Stimulated activated CD4-positive, alpha-beta T cell treated with anti-CD3 and anti-CD28 coated beads, Interleukin-1b, Interleukin-23, amount 100 ng/mL, for 4 hours (primary cell): ENCODE data around the gene FAF2.

Experiments
- DNase-seq, 2 donors: peaks; one replicate each; pipeline ENCODE4 v3.0.0-alpha.2; 2020; ENCODE audit warnings: low read depth in 2 of 2

Gene FAF2

GRCh38 chr5:176501333-176501732 is 53.1 kb downstream of the FAF2 start:
- no peak for DNase-seq

DNA sequence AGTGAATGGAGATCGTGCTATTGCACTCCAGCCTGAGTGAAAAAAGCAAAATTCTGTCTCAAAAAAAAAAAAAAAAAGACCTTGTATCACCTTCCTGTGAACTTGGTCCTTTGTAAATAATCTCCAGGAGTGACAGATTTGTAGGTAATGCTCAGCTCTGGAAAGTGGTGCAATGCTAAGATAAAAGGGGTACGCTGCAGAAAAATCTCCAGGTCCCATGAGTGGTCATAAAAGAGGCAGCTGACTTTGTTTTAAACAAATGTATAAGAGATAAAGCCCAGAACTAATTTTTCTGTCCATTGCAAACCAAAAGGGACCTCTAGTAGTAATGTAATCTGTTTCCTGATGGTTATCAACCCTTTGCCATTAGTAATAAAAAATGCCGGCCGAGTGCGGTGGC is 55.3 kb downstream of the FAF2 start:
- DNase-seq: no peak

DNA sequence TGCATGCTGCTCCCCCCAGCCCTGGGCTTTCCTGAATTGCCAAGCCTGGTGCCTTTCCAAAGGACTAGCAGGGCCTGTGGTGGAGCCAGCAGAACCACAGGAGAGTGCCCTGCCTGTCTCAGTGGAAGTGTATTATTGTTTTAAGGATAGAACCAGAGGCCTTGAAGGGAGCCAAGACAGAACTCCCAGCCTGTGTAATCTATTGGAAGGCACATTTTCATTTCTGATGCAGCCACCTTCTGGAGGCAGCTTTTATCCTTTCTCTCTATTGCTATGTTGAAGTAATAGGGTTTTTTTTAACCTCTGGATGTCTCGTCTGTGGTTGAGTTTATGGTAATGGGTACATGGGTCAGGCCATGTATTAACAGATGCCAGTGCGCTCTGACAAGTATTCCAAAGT is 59.7 kb downstream of the FAF2 start:
- DNase-seq: no peak

DNA sequence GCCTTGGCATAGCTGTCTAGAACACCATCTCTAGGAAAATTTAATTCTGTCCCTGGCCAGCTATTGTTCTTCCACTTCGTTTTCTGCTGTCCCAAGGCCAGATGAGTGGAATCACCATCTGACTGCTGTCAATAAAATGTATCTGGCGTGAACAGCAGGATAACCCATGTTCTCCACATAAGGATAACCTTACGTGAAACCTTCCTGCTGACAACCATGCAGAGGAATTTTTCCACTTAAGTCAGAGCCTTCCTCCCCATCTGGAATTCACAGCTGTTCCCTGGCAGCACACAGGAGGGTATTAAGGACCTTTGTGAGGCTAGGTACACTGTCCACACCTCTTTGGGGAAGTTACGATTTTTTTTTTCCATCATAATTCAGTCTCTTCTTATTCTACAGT is 60.4 kb downstream of the FAF2 start:
- DNase-seq: no peak

DNA sequence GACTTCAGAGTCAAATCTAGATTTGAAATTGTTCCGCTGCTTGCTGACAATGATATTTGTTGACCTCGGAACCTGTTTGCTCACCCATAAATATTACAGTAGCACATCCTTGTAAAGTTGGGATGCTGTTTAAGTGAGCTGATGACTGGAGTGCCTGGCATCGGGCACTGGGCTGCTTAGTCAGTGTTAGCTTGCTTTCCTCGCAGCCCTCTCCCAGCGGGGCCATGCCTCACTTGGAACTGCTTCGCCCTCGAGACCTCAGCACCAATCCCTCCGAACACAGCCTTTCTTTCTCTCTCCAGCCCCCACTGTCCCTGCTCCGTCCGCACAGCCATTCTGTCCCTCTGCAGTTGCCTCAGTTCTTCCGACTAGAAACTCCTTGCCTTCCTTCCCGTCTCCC is 65.6 kb downstream of the FAF2 start:
- DNase-seq: no peak

DNA sequence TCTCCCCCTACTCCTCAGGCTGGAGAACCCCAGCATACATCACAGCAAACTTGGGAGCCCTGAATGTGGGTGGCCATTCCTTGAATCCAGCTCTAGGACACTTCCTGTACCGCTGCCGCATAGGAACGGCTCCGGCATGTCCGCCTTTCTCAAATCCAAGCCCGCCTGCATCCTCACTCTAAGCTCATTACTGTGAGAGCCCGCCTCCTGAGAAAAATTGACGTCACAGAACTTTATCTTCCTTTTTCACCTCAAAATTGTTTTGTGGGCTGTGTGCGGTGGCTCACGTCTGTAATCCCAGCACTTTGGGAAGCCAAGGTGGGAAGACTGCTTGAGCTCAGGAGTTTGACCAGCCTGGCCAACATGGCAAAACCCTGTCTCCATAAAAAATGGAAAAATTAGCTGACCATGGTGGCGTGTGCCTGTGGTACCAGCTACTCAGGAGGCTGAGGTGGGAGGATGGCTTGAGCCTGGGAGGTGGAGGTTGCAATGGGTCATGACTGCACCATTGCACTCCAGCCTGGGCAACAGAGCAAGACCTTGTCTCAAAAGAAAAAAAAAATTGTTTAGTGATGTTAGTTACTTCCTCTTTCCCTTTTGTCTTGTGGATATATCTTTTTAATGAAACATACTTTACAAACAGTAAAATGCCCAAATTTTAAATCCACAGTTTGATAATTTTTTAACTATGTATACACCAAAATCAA is 66.2 kb downstream of the FAF2 start:
- DNase-seq: no peak

DNA sequence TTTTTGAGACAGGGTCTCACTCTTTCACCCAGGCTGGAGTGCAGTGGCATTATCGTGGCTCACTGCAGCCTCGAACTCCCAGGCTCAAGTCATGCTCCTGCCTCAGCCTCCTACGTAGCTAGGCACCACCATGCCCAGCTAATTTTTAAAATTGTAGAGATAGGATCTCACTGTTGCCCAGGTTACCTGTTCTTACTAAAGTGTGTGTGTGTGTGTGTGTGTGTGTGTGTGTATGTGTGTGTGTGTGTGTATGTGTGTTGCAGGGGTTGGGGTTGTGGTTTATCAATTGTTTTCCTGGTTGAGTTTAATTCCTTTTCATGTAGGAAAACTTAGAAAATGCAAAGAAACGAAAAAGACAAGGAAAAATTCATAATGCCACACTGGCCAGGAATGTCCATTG is 67.2 kb downstream of the FAF2 start:
- no peak for DNase-seq

GRCh38 chr5:176517053-176517661 is 69.0 kb downstream of the FAF2 start:
- no peak for DNase-seq

DNA sequence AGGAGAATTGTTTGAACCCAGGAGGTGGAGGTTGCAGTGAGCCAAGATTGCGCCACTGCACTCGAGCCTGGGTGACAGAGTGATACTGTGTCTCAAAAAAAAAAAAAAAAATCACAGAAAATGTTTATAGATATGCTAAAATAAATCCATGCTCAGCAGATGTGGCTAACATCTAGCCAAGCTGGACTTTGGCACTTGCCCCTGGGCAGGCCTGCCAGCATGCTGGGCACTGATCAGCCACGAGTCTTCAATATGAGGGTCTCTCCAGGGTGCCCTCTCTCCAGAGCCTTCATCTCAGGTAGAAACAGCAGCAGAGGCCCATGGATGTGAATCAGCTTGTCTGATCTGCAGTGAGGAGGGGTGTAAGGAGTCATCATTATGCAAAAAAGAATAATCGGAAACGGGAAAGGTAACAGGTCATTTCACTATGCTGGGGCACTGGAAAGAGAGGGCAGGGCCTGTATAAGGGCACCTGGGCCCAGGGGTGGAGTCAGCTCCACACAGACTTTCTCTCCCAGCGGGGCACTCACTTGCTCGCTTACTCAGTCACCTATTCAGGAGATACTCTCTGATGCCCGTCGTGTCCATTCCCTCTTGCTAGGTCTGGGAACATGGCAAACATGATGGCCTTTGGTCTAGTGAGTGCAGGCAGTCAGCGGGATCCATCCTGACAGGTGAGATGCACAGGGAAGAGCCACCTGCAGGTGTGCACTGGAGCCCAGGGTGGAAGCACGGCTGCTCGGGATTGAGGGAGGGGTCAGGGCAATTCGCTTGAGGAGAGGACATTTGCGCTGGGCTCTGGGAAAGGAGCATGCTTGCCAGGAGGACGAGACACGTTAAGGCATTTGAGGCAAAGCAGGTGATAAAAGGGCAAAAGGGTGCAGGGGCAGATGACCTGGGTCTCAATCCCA is 71.9 kb downstream of the FAF2 start:
- no peak for DNase-seq

DNA sequence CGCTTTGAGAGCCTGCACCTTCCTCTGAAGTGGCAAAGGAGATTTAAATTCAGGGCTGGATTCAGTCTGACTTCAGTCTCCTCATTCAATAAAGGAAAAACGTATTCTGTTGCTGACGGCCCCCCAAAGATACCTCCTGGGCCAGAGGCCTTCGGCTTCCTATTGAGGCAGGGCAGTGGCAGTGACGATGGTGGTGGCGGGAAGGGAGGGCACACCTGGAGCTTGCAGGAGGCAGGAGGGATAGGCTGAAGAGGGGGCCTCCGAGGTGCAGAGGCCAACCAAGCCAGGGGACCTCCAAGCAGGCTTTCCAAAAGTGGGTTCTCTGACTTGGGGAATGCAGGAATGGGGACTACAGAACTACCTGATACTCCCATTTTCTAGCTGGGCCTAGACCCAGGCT is 73.1 kb downstream of the FAF2 start:
- no peak for DNase-seq

GRCh38 chr5:176521699-176522263 is 73.6 kb downstream of the FAF2 start:
- no peak for DNase-seq

- DNase-seq: no peak
Observed at GRCh38 chr5:176524138-176524537, 76.0 kb downstream of the FAF2 start.

- no peak for DNase-seq
Observed at GRCh38 chr5:176524987-176525386, 76.8 kb downstream of the FAF2 start.

- DNase-seq: no peak
Observed at GRCh38 chr5:176525677-176526076, 77.5 kb downstream of the FAF2 start.

- DNase-seq: no peak
Observed at GRCh38 chr5:176526462-176526861, 78.3 kb downstream of the FAF2 start.

- DNase-seq: no peak
Observed at GRCh38 chr5:176527246-176528222, 79.3 kb downstream of the FAF2 start.

- no peak for DNase-seq
Observed at GRCh38 chr5:176528301-176528700, 80.1 kb downstream of the FAF2 start.

GRCh38 chr5:176528761-176529115 is 80.6 kb downstream of the FAF2 start:
- DNase-seq: no peak

DNA sequence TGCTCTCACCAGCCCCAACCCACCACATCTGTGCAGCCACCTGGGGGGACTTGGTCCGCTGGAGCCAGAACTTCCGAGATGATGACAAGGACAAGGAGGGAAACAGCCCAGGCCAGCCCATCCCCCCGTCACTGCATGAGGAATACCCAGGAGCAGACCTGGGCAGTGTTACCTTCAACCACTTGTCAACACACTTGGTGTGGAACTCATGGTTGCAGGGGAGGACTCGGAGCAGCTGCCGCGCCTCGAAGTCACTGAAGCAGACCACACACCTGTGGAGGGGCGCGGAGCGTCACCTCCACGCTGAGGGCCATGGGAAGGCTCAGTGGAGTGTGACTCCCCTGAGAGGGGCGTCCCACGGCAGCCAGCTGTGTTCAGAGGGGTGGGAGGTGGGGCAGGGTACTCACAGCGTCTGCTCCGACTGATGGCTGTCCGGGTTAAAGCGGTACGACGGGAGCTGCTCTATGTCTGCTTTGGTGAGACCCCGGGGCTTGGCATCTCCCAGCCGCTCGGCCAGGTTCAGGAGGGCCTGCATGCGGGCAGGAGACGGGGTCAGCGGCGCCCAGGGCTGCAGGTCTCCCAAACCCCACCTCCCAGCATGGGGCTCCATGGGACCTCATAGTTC is 81.0 kb downstream of the FAF2 start:
- DNase-seq: no peak

DNA sequence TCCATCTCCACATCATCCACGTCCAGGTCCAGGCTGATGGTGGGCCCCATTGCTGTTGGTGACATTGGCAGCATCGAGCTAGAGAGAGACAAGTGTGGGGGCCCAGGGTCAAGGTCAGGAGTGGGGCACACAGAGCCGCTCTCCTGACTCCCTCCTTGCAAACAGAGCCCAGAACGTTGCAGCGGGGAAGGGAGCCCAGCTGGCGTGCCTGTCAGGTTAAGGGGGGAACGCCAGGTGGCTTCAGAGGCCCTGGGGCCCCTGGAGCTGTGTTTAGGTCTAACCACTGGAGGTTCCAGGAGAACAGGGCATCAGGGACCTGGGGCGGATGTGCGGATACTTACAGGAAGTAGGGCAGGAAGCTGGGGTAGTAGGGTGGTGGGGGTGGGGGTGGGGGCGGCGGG is 81.6 kb downstream of the FAF2 start:
- DNase-seq: no peak
